Measurements from ENCODE around the gene RFFL.

Gene RFFL

DNA sequence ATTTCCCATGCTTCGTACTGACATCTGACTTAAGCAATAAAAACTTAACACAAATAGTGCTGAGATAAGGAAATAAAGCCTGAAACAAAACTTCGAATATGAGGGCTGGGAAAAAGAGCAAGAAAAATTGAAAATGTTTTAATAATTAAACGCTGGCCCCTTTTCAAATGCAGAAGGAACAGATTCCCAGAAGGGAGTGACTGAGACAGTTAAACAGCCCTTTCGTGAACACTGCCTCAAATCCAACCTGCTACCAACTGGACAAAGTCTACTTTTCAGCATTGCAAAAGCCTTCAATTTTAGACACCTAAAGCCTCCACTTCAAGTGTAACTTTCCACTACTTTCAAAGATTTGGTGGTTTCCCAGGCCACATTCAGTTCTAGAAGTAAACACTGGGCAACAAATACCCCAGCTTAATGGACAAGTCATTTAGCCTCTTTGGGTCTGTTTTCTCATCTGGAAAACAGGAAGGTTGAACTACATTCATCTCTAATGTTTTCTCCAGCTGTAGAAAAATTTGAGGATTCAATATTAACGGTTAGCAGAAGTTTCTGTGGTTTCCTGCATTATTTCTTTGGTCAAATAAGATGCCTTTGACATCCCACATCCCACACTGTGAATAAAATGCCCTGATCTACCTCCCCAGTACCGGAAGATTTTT lies 11.8 kb downstream of the RFFL start:
- no peak for TF ChIP-seq CTCF (IDR thresholded peaks at IDR 0.05)

DNA sequence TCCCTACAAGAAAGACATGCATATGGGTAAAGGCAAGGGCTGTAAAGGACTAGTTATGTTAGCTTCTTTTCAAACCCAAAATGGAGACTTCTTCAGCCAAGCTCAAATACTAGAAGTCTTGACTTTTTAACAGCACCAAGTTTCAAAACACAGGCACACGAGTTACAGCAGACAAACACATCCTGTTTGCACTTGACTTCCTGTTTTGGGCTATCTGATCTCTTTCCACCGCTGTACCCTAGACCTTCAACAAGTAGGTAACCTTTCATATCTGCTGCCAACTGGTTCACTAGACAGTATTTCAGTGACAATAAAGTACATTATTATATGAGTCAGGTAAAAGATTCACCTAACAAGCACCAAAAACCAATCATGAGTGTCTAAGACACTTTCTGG lies 12.3 kb downstream of the RFFL start:
- no peak for TF ChIP-seq CTCF (IDR thresholded peaks at IDR 0.05)

DNA sequence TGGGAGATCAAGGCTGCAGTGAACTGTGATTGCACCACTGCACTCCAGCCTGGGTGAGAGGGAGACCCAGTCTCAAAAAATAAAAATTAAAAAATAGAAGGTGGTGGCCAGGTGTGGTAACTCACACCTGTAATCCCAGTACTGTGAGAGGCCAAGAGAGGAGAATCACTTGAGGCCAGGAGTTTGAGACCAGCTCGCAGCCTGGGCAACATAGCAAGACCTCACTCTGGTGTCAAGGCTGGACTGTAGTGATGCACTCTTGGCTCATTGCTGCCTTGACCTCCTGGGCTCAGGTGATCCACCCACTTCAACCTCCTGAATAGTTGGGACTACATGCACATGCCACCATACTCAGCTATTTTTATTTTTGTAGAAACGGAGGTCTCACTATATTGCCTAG lies 13.3 kb downstream of the RFFL start:
- TF ChIP-seq CTCF (IDR thresholded peaks at IDR 0.05): no peak

DNA sequence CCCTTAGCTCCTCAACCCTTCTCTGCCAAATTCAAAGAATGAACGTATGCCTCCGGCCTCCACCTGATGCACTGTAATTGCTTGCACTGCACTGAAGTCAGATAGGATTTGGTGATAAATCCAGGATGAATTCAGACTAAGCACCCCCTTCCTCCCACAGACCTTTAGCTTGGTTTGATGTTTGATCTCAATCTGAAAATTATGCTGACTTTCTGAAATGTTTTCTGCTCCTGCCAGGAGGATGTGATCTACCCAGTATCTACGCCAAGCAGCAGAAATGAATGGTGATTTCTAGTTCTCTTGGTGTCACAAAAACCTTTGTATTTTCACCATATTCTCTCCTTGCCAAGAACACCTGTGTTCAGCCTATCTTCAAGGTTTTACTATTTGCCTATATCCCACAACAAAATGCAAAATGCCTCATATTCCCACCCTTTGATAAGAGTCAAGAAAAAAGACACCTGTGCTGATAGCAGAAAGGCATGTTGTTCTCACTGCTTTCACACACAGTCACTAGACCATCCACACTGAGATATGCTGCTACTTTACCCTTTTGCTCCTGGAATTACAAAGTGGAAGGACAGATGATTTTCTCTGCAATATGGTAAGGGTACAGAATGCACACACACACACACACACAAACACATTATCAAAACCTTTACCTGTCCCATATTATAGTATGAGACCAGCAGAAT lies 14.7 kb downstream of the RFFL start:
- TF ChIP-seq CTCF (IDR thresholded peaks at IDR 0.05): no peak

DNA sequence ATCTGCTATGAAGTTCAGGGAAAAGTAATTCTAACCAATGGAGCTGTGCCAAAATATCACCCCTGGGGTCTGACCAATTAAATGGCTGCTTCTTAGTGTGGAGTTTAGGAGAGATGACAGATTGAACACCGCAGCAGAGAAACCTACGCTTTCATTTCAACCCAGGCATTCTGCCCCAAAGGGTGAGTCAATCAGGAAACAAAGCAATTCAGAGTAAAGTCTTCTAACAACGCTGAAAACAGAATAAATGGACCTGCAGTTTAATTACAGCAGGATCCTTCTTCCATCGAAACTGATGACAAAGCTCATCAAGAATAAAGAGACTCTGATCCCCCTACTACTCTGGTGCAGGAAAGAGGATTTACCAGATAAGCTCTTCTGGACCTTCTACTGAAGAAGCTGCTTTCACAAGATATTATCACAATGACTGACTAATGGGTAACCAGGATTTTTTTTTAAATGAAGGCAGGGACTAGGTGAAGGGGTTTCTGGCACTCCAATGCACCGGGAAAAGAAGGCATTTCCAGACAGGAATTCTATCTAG lies 16.7 kb downstream of the RFFL start:
- no peak for TF ChIP-seq CTCF (IDR thresholded peaks at IDR 0.05)

DNA sequence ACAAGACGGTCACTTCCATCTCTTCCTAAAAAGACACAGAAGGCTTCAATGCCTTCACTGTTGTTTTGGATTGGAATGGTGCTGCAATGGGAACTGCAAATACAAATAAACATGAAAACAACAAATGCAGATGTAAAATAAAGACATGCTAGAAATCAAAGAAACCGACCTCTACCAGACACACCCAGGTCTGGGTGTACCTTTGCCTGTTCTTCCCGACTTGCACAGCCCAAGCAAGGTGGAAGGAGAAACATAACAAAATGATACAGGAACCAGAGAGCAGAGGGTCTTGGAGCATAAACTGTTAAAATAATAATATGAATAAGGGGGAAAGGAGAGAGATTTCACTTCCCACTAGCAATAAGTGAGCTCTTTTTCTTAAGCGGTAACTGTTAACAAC lies 17.3 kb downstream of the RFFL start:
- no peak for TF ChIP-seq CTCF (IDR thresholded peaks at IDR 0.05)

- no peak for TF ChIP-seq CTCF (IDR thresholded peaks at IDR 0.05)
These were observed 19.3 kb downstream of the RFFL start for GRCh38 chr17:35044181-35044580.
